BJ (cell line): ENCODE measurements around the gene LDLRAD4. TPM values are rescaled to one million over a fixed set of nuclear protein-coding genes. Genes with fewer than 3 reads are reported as not detected.

Experiments
- CTCF ChIA-PET: fragments of 350-600 bp; formaldehyde crosslinking; extraction: SDS; loops from one replicate; lab custom pipeline; 2021; ENCODE audit warnings: antibody characterized with exemption, inconsistent platforms; lab: Yijun Ruan, JAX
- POLR2A ChIA-PET: fragments of 300-600 bp; sonication (Branson Sonifier 250); formaldehyde crosslinking; extraction: SDS; loops from one replicate; lab custom pipeline; 2021; ENCODE audit warnings: antibody characterized with exemption; lab: Charles Lee
- DNase-seq: peaks from one replicate; pipeline ENCODE4 v3.0.0-alpha.2; 2011; ENCODE audit warnings: low read depth
- H3K27me3 ChIP-seq: 2 replicates; pipeline ENCODE4 v1.6.0; 2011; ENCODE audit warnings: low read length; ENCODE audit not compliant: control insufficient read depth, insufficient read depth
- H3K36me3 ChIP-seq: 2 replicates; pipeline ENCODE4 v1.5.1; 2011; ENCODE audit warnings: low read length; ENCODE audit not compliant: control insufficient read depth, insufficient read depth
- H3K4me3 ChIP-seq: 2 replicates; pipeline ENCODE4 v1.5.1; 2011; ENCODE audit warnings: low read depth, mild to moderate bottlenecking, control low read depth, low read length
- polyA plus RNA-seq: library from polyadenylated mRNA; depleted of rRNA; stranded (reverse); fragments of >200 nt; gene quantifications from 2 replicates; pipeline ENCODE4 v1.2.3, GENCODE V29; 2011
- TF ChIP-seq, protein P1 (sequence below): IDR thresholded peaks from 2 replicates; pipeline ENCODE4 v1.5.1; 2011; ENCODE audit warnings: low read depth, mild to moderate bottlenecking, control low read depth, inconsistent platforms, low read length, moderate library complexity; ENCODE audit not compliant: insufficient read depth

Gene LDLRAD4
- polyA plus RNA-seq, 1 experiment: not detected

- POLR2A ChIA-PET: no interaction called here
- CTCF ChIA-PET: no interaction called here
- TF ChIP-seq, protein P1, sequence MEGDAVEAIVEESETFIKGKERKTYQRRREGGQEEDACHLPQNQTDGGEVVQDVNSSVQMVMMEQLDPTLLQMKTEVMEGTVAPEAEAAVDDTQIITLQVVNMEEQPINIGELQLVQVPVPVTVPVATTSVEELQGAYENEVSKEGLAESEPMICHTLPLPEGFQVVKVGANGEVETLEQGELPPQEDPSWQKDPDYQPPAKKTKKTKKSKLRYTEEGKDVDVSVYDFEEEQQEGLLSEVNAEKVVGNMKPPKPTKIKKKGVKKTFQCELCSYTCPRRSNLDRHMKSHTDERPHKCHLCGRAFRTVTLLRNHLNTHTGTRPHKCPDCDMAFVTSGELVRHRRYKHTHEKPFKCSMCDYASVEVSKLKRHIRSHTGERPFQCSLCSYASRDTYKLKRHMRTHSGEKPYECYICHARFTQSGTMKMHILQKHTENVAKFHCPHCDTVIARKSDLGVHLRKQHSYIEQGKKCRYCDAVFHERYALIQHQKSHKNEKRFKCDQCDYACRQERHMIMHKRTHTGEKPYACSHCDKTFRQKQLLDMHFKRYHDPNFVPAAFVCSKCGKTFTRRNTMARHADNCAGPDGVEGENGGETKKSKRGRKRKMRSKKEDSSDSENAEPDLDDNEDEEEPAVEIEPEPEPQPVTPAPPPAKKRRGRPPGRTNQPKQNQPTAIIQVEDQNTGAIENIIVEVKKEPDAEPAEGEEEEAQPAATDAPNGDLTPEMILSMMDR: no peak
- no peak for DNase-seq
- Histone ChIP-seq H3K36me3 (no peaks in the 10 kb centered on the region), H3K4me3 (no peak overlapping the region), H3K27me3 (peaks cover 2% of the 10 kb centered on the region)
Observed at GRCh38 chr18:13235981-13236380, 17.4 kb downstream of the LDLRAD4 start.

DNA sequence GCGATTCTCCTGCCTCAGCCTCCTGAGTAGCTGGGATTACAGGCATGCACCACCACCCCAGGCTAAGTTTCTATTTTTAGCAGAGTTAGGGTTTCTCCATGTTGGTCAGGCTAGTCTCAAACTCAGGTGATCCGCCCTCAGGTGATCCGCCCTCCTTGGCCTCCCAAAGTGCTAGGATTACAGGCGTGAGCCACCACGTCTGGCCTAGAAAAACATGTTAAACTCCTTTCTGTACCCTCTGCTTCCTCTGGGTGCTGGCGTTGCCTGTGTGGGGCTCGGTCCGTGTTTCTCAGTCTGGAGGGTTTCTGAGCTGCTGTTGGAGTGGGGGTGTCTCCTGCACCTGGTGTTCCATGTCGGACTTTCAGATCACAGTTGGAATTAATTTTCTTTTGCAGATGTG lies 17.9 kb downstream of the LDLRAD4 start:
- Histone ChIP-seq H3K36me3 (no peaks in the 10 kb centered on the region), H3K27me3 (peaks cover 2% of the 10 kb centered on the region), H3K4me3 (no peak overlapping the region)
- ChIA-PET POLR2A (no interaction called here), CTCF (no interaction called here)
- TF ChIP-seq, protein P1: no peak
- no peak for DNase-seq

DNA sequence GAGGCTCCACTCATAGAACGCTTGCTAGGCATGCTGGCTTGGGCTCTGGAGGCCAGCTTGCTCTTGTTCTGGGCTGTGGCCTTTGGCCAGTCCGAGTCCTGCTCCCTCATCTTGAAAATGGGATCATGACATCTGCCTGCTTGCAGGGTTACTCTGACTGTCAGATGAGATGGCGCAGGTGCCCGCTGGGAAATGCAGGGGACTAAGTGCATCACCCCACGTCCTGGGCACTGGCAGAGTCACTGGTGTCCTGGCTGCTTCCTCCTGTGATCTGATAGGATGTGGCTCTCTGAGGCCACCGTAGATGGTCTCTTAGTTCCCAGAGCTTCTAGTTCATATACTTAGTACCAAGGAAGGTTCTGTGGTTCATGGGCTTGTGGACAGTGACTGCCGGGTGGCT lies 18.5 kb downstream of the LDLRAD4 start:
- TF ChIP-seq, protein P1: no peak
- Histone ChIP-seq H3K27me3 (peaks cover 2% of the 10 kb centered on the region), H3K4me3 (no peak overlapping the region), H3K36me3 (no peaks in the 10 kb centered on the region)
- ChIA-PET POLR2A (no interaction called here), CTCF (no interaction called here)
- no peak for DNase-seq

- no peak for DNase-seq
- no peaks in the 10 kb centered on the region for H3K36me3 ChIP-seq
- no peak overlapping the region for H3K4me3 ChIP-seq
- ChIA-PET CTCF (no interaction called here), POLR2A (no interaction called here)
- H3K27me3 ChIP-seq: peaks cover 2% of the 10 kb centered on the region
- TF ChIP-seq, protein P1: no peak
Observed at GRCh38 chr18:13237641-13238040, 19.1 kb downstream of the LDLRAD4 start.

- Histone ChIP-seq H3K36me3 (no peaks in the 10 kb centered on the region), H3K4me3 (no peak overlapping the region), H3K27me3 (no peaks in the 10 kb centered on the region; the same call in 1 of the 2 replicates)
- no peak for DNase-seq
- ChIA-PET POLR2A (no interaction called here), CTCF (interaction anchor here (2.2 kb wide), 1 partner anchor 23 kb away, joined by 4 read pairs; no protein-coding TSS in a partner anchor)
- TF ChIP-seq, protein P1: no peak
Observed at GRCh38 chr18:13239171-13239956, 20.8 kb downstream of the LDLRAD4 start.
